ENCODE data around the gene REEP3.

DNA sequence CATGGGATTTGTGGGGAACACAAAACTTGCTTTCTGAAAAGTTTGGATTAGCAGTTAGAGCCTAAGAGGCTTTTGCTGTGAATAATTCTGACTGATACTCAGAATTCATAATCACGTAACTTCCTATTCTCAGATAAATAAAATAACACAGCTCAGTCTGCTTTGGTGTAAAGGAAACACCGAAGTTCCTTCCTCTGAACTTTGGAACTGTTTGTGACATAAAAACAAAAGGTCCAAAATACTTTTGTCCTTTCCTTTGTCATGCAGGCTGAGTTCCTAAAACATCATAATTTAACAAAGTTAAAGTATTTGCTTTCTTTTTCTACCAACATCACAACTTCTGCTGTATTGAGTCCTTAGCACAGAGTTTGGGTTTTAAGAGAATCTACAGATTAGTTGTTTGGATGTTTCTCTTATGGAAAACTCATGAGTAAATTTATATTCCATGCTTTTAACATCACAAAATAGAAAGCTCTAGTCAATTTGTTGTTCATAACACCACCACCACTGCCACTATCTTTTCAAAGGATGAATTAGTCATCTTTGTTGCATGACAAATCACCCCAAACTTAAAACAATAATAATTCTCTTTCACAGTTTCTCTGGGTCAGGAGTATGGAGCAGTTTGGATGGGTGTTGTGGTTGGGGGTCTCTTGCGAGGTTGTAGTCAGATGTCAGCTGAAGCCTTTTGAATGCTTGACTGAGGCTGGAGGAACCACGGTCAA, 123.4 kb downstream of the REEP3 start:
- TF ChIP-seq, protein P1, sequence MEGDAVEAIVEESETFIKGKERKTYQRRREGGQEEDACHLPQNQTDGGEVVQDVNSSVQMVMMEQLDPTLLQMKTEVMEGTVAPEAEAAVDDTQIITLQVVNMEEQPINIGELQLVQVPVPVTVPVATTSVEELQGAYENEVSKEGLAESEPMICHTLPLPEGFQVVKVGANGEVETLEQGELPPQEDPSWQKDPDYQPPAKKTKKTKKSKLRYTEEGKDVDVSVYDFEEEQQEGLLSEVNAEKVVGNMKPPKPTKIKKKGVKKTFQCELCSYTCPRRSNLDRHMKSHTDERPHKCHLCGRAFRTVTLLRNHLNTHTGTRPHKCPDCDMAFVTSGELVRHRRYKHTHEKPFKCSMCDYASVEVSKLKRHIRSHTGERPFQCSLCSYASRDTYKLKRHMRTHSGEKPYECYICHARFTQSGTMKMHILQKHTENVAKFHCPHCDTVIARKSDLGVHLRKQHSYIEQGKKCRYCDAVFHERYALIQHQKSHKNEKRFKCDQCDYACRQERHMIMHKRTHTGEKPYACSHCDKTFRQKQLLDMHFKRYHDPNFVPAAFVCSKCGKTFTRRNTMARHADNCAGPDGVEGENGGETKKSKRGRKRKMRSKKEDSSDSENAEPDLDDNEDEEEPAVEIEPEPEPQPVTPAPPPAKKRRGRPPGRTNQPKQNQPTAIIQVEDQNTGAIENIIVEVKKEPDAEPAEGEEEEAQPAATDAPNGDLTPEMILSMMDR (IDR thresholded peaks at IDR 0.05 in 4 of 5, conservative IDR thresholded peaks at IDR 0.05 in 1 of 5) = no peak
- TF ChIP-seq POLR2A (IDR thresholded peaks at IDR 0.05) = peak in 1 of 2 donors; percentile 38
